Measurements from ENCODE around the gene CNIH2. TPM values are rescaled to one million over a fixed set of nuclear protein-coding genes. Genes with fewer than 3 reads are reported as not detected.

CNIH2 gene
- total and polyA plus RNA-seq, 2 of the 13 experiments (the other 11 are each of a cell fraction or from before 2014, with no cell fraction given): 0.60 to 0.69 TPM

DNA sequence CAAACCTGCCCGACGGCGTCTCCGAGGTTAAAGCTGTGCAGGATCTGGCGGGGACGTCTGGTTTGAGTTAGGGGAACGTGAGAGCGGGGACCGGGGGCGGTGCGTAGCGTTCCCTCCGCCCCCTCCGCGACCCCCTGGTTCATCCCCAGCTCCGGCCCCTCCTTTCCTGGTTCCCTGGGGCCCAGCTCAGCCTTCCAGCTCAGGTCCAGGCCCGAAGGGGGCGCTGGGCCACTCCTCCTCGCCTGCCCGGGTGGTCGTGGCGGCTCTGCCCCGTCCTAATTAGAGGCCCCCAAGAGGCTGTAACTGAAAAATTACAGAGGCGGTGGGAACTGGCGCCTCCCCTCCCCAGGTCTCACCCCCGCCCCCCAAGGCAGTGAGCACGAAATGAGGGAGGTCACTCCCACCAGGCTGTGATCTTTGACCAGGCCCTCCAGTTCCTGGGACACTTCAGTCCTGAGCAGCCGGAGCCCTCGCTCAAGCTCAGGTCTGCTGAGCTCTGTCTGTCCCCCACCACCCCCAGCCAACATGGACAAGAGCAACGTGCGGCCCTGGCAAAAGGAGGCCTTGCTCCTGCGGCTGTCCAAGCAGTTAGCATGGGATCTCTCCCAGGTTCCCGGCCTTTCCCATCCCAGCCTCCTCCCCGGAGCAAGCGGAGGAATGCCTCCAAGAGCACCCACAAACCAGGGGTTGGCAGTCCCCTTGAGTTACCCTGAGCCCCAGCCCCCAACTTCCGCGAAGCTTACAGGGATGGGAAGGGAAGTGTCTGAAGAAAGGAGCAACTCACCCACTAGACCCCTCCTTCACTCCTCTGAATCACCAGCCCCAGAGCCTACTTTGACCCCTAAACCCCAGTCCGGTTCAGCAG is 35.6 kb downstream of the CNIH2 start (continued):
- TF ChIP-seq ZNF253 (CRISPR knock-in tag; IDR thresholded peaks at IDR 0.05; ENCODE audit: borderline replicate concordance): peak; percentile 43; the same call in 1 of the 2 replicates
- TF ChIP-seq PHB2 (IDR thresholded peaks at IDR 0.05; ENCODE audit: partially characterized antibody): no peak
- TF ChIP-seq ASH2L (IDR thresholded peaks at IDR 0.05; ENCODE audit: insufficient read length, low read depth, low read length): peak; percentile 30
- peak; percentile 29; the same call in 1 of the 2 replicates for TF ChIP-seq ZNF331 (CRISPR knock-in tag; IDR thresholded peaks at IDR 0.05)
- TF ChIP-seq ZNF777 (CRISPR knock-in tag; IDR thresholded peaks at IDR 0.05): peak; percentile 20; the same call in 1 of the 2 replicates
- TF ChIP-seq YEATS4 (CRISPR knock-in tag; IDR thresholded peaks at IDR 0.05; ENCODE audit: borderline replicate concordance): no peak
- TF ChIP-seq, protein P1, sequence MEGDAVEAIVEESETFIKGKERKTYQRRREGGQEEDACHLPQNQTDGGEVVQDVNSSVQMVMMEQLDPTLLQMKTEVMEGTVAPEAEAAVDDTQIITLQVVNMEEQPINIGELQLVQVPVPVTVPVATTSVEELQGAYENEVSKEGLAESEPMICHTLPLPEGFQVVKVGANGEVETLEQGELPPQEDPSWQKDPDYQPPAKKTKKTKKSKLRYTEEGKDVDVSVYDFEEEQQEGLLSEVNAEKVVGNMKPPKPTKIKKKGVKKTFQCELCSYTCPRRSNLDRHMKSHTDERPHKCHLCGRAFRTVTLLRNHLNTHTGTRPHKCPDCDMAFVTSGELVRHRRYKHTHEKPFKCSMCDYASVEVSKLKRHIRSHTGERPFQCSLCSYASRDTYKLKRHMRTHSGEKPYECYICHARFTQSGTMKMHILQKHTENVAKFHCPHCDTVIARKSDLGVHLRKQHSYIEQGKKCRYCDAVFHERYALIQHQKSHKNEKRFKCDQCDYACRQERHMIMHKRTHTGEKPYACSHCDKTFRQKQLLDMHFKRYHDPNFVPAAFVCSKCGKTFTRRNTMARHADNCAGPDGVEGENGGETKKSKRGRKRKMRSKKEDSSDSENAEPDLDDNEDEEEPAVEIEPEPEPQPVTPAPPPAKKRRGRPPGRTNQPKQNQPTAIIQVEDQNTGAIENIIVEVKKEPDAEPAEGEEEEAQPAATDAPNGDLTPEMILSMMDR (CRISPR knock-in tag; IDR thresholded peaks at IDR 0.05): peak; percentile 68
- TF ChIP-seq, protein P2, sequence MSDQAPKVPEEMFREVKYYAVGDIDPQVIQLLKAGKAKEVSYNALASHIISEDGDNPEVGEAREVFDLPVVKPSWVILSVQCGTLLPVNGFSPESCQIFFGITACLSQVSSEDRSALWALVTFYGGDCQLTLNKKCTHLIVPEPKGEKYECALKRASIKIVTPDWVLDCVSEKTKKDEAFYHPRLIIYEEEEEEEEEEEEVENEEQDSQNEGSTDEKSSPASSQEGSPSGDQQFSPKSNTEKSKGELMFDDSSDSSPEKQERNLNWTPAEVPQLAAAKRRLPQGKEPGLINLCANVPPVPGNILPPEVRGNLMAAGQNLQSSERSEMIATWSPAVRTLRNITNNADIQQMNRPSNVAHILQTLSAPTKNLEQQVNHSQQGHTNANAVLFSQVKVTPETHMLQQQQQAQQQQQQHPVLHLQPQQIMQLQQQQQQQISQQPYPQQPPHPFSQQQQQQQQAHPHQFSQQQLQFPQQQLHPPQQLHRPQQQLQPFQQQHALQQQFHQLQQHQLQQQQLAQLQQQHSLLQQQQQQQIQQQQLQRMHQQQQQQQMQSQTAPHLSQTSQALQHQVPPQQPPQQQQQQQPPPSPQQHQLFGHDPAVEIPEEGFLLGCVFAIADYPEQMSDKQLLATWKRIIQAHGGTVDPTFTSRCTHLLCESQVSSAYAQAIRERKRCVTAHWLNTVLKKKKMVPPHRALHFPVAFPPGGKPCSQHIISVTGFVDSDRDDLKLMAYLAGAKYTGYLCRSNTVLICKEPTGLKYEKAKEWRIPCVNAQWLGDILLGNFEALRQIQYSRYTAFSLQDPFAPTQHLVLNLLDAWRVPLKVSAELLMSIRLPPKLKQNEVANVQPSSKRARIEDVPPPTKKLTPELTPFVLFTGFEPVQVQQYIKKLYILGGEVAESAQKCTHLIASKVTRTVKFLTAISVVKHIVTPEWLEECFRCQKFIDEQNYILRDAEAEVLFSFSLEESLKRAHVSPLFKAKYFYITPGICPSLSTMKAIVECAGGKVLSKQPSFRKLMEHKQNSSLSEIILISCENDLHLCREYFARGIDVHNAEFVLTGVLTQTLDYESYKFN (CRISPR knock-in tag; conservative IDR thresholded peaks at IDR 0.05): peak; percentile 41
- peak; percentile 56; the same call in 1 of the 2 replicates for TF ChIP-seq RBFOX2 (IDR thresholded peaks at IDR 0.05; ENCODE audit: low read depth, low read length)
- no peak for TF ChIP-seq NCOA5 (CRISPR knock-in tag; IDR thresholded peaks at IDR 0.05)
- TF ChIP-seq, protein P3, sequence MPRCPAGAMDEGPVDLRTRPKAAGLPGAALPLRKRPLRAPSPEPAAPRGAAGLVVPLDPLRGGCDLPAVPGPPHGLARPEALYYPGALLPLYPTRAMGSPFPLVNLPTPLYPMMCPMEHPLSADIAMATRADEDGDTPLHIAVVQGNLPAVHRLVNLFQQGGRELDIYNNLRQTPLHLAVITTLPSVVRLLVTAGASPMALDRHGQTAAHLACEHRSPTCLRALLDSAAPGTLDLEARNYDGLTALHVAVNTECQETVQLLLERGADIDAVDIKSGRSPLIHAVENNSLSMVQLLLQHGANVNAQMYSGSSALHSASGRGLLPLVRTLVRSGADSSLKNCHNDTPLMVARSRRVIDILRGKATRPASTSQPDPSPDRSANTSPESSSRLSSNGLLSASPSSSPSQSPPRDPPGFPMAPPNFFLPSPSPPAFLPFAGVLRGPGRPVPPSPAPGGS (CRISPR knock-in tag; IDR thresholded peaks at IDR 0.05): 0 out of 2 replicates have a peak, but pooled peaks have one; percentile 7
- peak; percentile 94 for TF ChIP-seq ZBTB7A (CRISPR knock-in tag; IDR thresholded peaks at IDR 0.05)
- TF ChIP-seq HOXD1 (CRISPR knock-in tag; IDR thresholded peaks at IDR 0.05): no peak
- TF ChIP-seq, protein P4, sequence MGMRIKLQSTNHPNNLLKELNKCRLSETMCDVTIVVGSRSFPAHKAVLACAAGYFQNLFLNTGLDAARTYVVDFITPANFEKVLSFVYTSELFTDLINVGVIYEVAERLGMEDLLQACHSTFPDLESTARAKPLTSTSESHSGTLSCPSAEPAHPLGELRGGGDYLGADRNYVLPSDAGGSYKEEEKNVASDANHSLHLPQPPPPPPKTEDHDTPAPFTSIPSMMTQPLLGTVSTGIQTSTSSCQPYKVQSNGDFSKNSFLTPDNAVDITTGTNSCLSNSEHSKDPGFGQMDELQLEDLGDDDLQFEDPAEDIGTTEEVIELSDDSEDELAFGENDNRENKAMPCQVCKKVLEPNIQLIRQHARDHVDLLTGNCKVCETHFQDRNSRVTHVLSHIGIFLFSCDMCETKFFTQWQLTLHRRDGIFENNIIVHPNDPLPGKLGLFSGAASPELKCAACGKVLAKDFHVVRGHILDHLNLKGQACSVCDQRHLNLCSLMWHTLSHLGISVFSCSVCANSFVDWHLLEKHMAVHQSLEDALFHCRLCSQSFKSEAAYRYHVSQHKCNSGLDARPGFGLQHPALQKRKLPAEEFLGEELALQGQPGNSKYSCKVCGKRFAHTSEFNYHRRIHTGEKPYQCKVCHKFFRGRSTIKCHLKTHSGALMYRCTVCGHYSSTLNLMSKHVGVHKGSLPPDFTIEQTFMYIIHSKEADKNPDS (CRISPR knock-in tag; IDR thresholded peaks at IDR 0.05): peak; percentile 73; the same call in 1 of the 2 replicates
- TF ChIP-seq, protein P5, sequence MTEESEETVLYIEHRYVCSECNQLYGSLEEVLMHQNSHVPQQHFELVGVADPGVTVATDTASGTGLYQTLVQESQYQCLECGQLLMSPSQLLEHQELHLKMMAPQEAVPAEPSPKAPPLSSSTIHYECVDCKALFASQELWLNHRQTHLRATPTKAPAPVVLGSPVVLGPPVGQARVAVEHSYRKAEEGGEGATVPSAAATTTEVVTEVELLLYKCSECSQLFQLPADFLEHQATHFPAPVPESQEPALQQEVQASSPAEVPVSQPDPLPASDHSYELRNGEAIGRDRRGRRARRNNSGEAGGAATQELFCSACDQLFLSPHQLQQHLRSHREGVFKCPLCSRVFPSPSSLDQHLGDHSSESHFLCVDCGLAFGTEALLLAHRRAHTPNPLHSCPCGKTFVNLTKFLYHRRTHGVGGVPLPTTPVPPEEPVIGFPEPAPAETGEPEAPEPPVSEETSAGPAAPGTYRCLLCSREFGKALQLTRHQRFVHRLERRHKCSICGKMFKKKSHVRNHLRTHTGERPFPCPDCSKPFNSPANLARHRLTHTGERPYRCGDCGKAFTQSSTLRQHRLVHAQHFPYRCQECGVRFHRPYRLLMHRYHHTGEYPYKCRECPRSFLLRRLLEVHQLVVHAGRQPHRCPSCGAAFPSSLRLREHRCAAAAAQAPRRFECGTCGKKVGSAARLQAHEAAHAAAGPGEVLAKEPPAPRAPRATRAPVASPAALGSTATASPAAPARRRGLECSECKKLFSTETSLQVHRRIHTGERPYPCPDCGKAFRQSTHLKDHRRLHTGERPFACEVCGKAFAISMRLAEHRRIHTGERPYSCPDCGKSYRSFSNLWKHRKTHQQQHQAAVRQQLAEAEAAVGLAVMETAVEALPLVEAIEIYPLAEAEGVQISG (CRISPR knock-in tag; IDR thresholded peaks at IDR 0.05): 0 out of 2 replicates have a peak, but pooled peaks have one; percentile 2
- 0 out of 2 replicates have a peak, but pooled peaks have one; percentile 32 for TF ChIP-seq ZNF776 (CRISPR knock-in tag; IDR thresholded peaks at IDR 0.05)

Data from HepG2 (cell line).